ENCODE data around the gene SLC4A8. TPM values are rescaled to one million over a fixed set of nuclear protein-coding genes. Genes with fewer than 3 reads are reported as not detected.

SLC4A8 gene
- total RNA-seq, 2 donors from 2014 or later = 0.59 to 1.1 TPM

- no peaks in the 10 kb centered on the region for H3K9me3 ChIP-seq
Observed at GRCh38 chr12:51458635-51459034, 34.0 kb downstream of the SLC4A8 start.

GRCh38 chr12:51460519-51460918, 35.9 kb downstream of the SLC4A8 start:
- Histone ChIP-seq H3K9ac (ENCODE audit: low read depth in 2 of 2, low read length in 2 of 2) (no peak overlapping the region), H3K36me3 (no peaks in the 10 kb centered on the region), H3K27me3 (no peaks in the 10 kb centered on the region), H3K9me3 (no peaks in the 10 kb centered on the region), H3K4me1 (no peaks in the 10 kb centered on the region), H3K4me3 (no peak overlapping the region), H3K27ac (no peak overlapping the region)
- TF ChIP-seq CTCF (IDR thresholded peaks at IDR 0.05) = no peak
- no peak for DNase-seq
- intact Hi-C loops (cut with DNase I) = no loop called here

More at GRCh38 chr12:51458635-51459034, 34.0 kb downstream of the SLC4A8 start:
- DNase-seq = no peak
- H3K27ac ChIP-seq = no peak overlapping the region
- H3K4me3 ChIP-seq = no peak overlapping the region
- intact Hi-C loops (cut with DNase I) = no loop called here
- no peak for TF ChIP-seq CTCF (IDR thresholded peaks at IDR 0.05)
- H3K27me3 ChIP-seq = no peaks in the 10 kb centered on the region
- H3K36me3 ChIP-seq = no peaks in the 10 kb centered on the region
- H3K4me1 ChIP-seq = no peaks in the 10 kb centered on the region
- no peak overlapping the region for H3K9ac ChIP-seq (ENCODE audit: low read depth in 2 of 2, low read length in 2 of 2)

- H3K27me3 ChIP-seq = no peaks in the 10 kb centered on the region
- H3K4me1 ChIP-seq = no peaks in the 10 kb centered on the region
- no peaks in the 10 kb centered on the region for H3K36me3 ChIP-seq
- intact Hi-C loops (cut with DNase I) = no loop called here
- H3K9ac ChIP-seq (ENCODE audit: low read depth in 2 of 2, low read length in 2 of 2) = no peak overlapping the region
- TF ChIP-seq CTCF (IDR thresholded peaks at IDR 0.05) = no peak
- H3K9me3 ChIP-seq = no peaks in the 10 kb centered on the region
- DNase-seq = no peak
- no peak overlapping the region for H3K4me3 ChIP-seq
- H3K27ac ChIP-seq = no peak overlapping the region
Observed at GRCh38 chr12:51465491-51465890, 40.9 kb downstream of the SLC4A8 start.

GRCh38 chr12:51470116-51470515, 45.5 kb downstream of the SLC4A8 start:
- Histone ChIP-seq H3K9ac (ENCODE audit: low read depth in 2 of 2, low read length in 2 of 2) (no peak overlapping the region), H3K27ac (no peak overlapping the region), H3K36me3 (no peaks in the 10 kb centered on the region), H3K4me1 (no peaks in the 10 kb centered on the region), H3K27me3 (no peaks in the 10 kb centered on the region), H3K4me3 (no peak overlapping the region), H3K9me3 (no peaks in the 10 kb centered on the region)
- no peak for TF ChIP-seq CTCF (IDR thresholded peaks at IDR 0.05)
- intact Hi-C loops (cut with DNase I) = no loop called here
- DNase-seq = no peak

DNA sequence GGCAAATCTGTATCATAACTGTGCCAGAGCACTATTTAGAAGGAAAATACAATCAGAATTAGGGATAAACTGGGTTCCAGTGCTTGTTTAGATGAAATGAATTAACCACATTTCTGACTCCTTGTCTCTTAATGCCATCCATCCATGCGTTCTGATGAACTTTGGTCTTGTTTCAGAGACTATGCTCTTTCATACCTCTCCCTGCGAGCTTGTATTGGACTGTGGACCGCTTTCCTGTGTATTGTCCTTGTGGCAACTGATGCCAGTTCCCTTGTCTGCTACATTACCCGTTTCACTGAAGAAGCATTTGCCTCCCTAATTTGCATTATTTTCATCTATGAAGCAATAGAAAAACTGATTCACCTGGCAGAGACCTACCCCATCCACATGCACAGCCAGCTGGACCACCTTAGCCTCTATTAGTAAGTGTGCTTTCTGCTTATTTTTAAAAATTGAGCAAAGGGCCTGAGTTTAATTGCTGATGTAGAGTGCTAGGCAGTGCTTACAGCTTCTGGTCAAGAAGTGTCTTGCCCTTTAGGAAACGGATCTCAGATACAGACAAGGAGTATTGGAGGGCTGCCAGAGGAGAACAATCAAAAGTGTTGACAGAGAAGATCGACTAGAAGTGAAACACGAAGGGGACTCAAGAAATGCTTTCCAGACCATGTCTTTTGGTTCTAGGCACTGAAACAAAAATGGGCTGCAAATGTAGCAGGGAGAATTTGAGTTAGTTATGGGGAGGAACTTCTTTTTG, 46.7 kb downstream of the SLC4A8 start:
- Histone ChIP-seq H3K4me1 (no peaks in the 10 kb centered on the region), H3K27ac (no peak overlapping the region), H3K9ac (ENCODE audit: low read depth in 2 of 2, low read length in 2 of 2) (no peak overlapping the region), H3K9me3 (no peaks in the 10 kb centered on the region), H3K27me3 (no peaks in the 10 kb centered on the region), H3K4me3 (no peak overlapping the region), H3K36me3 (no peaks in the 10 kb centered on the region)
- TF ChIP-seq CTCF (IDR thresholded peaks at IDR 0.05) = no peak
- intact Hi-C loops (cut with DNase I) = no loop called here
- DNase-seq = no peak
